PC-9 (cell line): Measurements from ENCODE around the gene TMEM123. TPM values are rescaled to one million over a fixed set of nuclear protein-coding genes. Genes with fewer than 3 reads are reported as not detected.

ENCODE experiments used
- BruUV-seq: library from RNA; stranded (reverse); fragments of 400-500 nt; replicated peaks from 2 replicates; lab custom pipeline; 2021; lab: Mats Ljungman, UMichigan
- CTCF ChIA-PET: fragments of 300-600 bp; sonication (Branson Sonifier 250); formaldehyde crosslinking; loops from one replicate; lab custom pipeline; 2022; ENCODE audit warnings: antibody characterized with exemption; lab: Charles Lee
- POLR2A ChIA-PET: fragments of 300-600 bp; sonication (Branson Sonifier 250); formaldehyde crosslinking; loops from one replicate; lab custom pipeline; 2022; ENCODE audit warnings: antibody characterized with exemption; ENCODE audit not compliant: unreplicated experiment; lab: Charles Lee
- DNase-seq, 2 experiments: peaks; one replicate each; pipeline versions ENCODE4 v3.0.0 to v3.0.0-alpha.2; 2015 to 2022; ENCODE audit warnings: mixed read lengths in 1 of 2
- H2AFZ ChIP-seq: fragments of 200-600 bp; sonication (generic); 2 replicates; pipeline ENCODE4 v1.8.1; 2017; ENCODE audit warnings: antibody characterized with exemption
- H3F3A ChIP-seq: fragments of 200-600 bp; sonication (generic); 2 replicates; pipeline ENCODE4 v1.8.1; 2017; ENCODE audit warnings: antibody characterized with exemption, mild to moderate bottlenecking, low read depth; ENCODE audit not compliant: insufficient read depth
- H3K27ac ChIP-seq: fragments of 200-600 bp; sonication (generic); 2 replicates; pipeline ENCODE4 v1.6.1; 2016; ENCODE audit warnings: mixed run types
- H3K27me3 ChIP-seq: fragments of 200-600 bp; sonication (generic); 2 replicates; pipeline ENCODE4 v1.6.1; 2016; ENCODE audit warnings: low read depth, mixed run types; ENCODE audit not compliant: insufficient read depth
- H3K36me3 ChIP-seq: fragments of 200-600 bp; sonication (generic); 2 replicates; pipeline ENCODE4 v1.6.1; 2016; ENCODE audit warnings: low read depth, mixed run types
- H3K4me1 ChIP-seq: fragments of 200-600 bp; sonication (generic); replicated peaks from 2 replicates; pipeline ENCODE4 v1.6.1; 2016; ENCODE audit warnings: mixed run types; ENCODE audit not compliant: insufficient read depth
- H3K4me2 ChIP-seq: fragments of 200-600 bp; sonication (generic); 2 replicates; pipeline ENCODE4 v1.6.1; 2017; ENCODE audit warnings: mixed run types
- H3K4me3 ChIP-seq: fragments of 200-600 bp; sonication (generic); 2 replicates; pipeline ENCODE4 v1.6.1; 2016; ENCODE audit warnings: mixed run types
- H3K79me2 ChIP-seq: fragments of 200-600 bp; sonication (generic); 2 replicates; pipeline ENCODE4 v1.6.1; 2017; ENCODE audit warnings: low read depth, mixed run types
- H3K9me2 ChIP-seq: fragments of 200-600 bp; sonication (generic); 2 replicates; pipeline ENCODE4 v1.8.1; 2017; ENCODE audit warnings: mild to moderate bottlenecking; ENCODE audit not compliant: insufficient read depth
- H3K9me3 ChIP-seq: fragments of 200-600 bp; sonication (generic); 2 replicates; pipeline ENCODE4 v1.8.1; 2016; ENCODE audit warnings: low read depth; ENCODE audit not compliant: insufficient read depth
- H4K20me1 ChIP-seq: fragments of 200-600 bp; sonication (generic); 2 replicates; pipeline ENCODE4 v1.8.1; 2017; ENCODE audit not compliant: insufficient read depth
- CTCF ChIP-seq: fragments of 200-600 bp; sonication (generic); conservative IDR thresholded peaks from 2 replicates; pipeline ENCODE4 v1.6.1; 2017; ENCODE audit warnings: mixed run types, antibody characterized with exemption, mild to moderate bottlenecking, moderate library complexity
- EZH2 ChIP-seq: fragments of 200-600 bp; sonication (generic); IDR thresholded peaks from 2 replicates; pipeline ENCODE4 v1.8.0; 2017; ENCODE audit warnings: antibody characterized with exemption, low read depth
- intact Hi-C: fragments of 100-400 bp; cut with micrococcal nuclease; formaldehyde crosslinking; loops from one replicate; pipeline ENCODE4 v1.10.0; 2022; ENCODE audit not compliant: unreplicated experiment
- total RNA-seq: library from RNA; stranded (reverse); gene quantifications from 2 replicates; pipeline ENCODE4 v1.2.3, GENCODE V29; 2021

Gene TMEM123
- total RNA-seq, 1 experiment from 2014 or later = 201 TPM

- no TSS peak for BruUV-seq
- CTCF ChIA-PET = interaction anchor here (1.2 kb wide), 1 partner anchor 89 kb away, joined by 7 read pairs; no protein-coding TSS in a partner anchor
- H3F3A ChIP-seq = peaks cover 8% of the 10 kb centered on the region
- no peak overlapping the region for H3K27ac ChIP-seq
- intact Hi-C loops = no loop called here
- no peak for DNase-seq
- POLR2A ChIA-PET = no interaction called here
- no peaks in the 10 kb centered on the region for H3K27me3 ChIP-seq
- peaks cover 39% of the 10 kb centered on the region for H3K4me1 ChIP-seq
- H4K20me1 ChIP-seq = no peaks in the 10 kb centered on the region
- no peaks in the 10 kb centered on the region for H3K36me3 ChIP-seq
- no peak for TF ChIP-seq CTCF
- TF ChIP-seq EZH2 = no peak
- H2AFZ ChIP-seq = no peak overlapping the region
- no peaks in the 10 kb centered on the region for H3K79me2 ChIP-seq
- no peak overlapping the region for H3K4me2 ChIP-seq
- no peaks in the 10 kb centered on the region for H3K9me3 ChIP-seq
- H3K4me3 ChIP-seq = no peak overlapping the region
- no peaks in the 10 kb centered on the region for H3K9me2 ChIP-seq
These were observed 27.2 kb upstream of the TMEM123 start for GRCh38 chr11:102479733-102480132.

- Histone ChIP-seq H3K27ac (0 out of 2 replicates have a peak overlapping the region, but pooled peaks have one; percentile 23), H3K79me2 (no peaks in the 10 kb centered on the region), H3K4me2 (0 out of 2 replicates have a peak overlapping the region, but pooled peaks have one; percentile 3), H3K4me3 (no peak overlapping the region), H3K27me3 (no peaks in the 10 kb centered on the region), H3F3A (peaks cover 8% of the 10 kb centered on the region), H2AFZ (0 out of 2 replicates have a peak overlapping the region, but pooled peaks have one; percentile 2), H3K9me2 (no peaks in the 10 kb centered on the region), H3K36me3 (no peaks in the 10 kb centered on the region), H3K4me1 (peaks cover 39% of the 10 kb centered on the region), H4K20me1 (no peaks in the 10 kb centered on the region), H3K9me3 (no peaks in the 10 kb centered on the region)
- POLR2A ChIA-PET = no interaction called here
- BruUV-seq = no TSS peak
- intact Hi-C loops = no loop called here
- DNase-seq = peak in 1 of 2 experiments; percentile 57
- TF ChIP-seq CTCF (no peak), EZH2 (no peak)
- CTCF ChIA-PET = interaction anchor here (1.2 kb wide), 1 partner anchor 88 kb away, joined by 7 read pairs; no protein-coding TSS in a partner anchor
These were observed 26.2 kb upstream of the TMEM123 start for GRCh38 chr11:102478673-102479299.

DNA sequence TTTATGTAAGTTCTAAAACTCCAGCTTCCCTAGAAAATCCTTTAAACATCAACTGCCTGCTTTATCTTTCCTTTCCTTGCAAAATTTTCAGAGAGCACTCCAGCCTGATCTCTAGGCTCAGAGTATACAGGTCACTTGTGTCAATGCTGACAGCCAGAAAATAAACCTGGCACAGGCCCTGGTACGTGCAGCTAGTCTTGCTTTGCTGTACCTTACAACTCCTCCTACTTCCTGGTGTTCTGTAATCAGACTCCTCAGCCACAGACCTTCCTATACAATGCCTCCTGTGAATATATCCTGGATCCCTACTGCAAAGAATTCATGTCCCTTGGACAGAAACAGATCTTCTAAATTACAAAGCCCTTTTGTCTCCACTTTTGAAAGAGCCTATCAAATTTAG, 24.2 kb upstream of the TMEM123 start:
- Histone ChIP-seq H4K20me1 (no peaks in the 10 kb centered on the region), H3K4me2 (peak overlapping the region; percentile 55), H3K4me3 (peak overlapping the region; percentile 13), H3K79me2 (no peaks in the 10 kb centered on the region), H3K27ac (peak overlapping the region; percentile 53), H2AFZ (peak overlapping the region; percentile 76), H3K9me2 (no peaks in the 10 kb centered on the region), H3F3A (peaks cover 8% of the 10 kb centered on the region), H3K27me3 (no peaks in the 10 kb centered on the region), H3K9me3 (no peaks in the 10 kb centered on the region), H3K36me3 (no peaks in the 10 kb centered on the region), H3K4me1 (peaks cover 32% of the 10 kb centered on the region)
- TF ChIP-seq EZH2 (no peak), CTCF (no peak)
- BruUV-seq = no TSS peak
- ChIA-PET CTCF (no interaction called here), POLR2A (interaction anchor here (0.5 kb wide), 1 partner anchor 1600 kb away, joined by 4 read pairs; no protein-coding TSS in a partner anchor)
- peak; percentile 29 to 76 for DNase-seq
- intact Hi-C loops = no loop called here
